PFSK-1 (cell line): ENCODE results near the gene PGA4.

Experiments used
- FOXP2 ChIP-seq: optimal IDR thresholded peaks from 2 replicates; pipeline ENCODE3; 2011; ENCODE audit warnings: borderline replicate concordance, control low read depth, inconsistent platforms; ENCODE audit not compliant: insufficient read depth; ENCODE audit errors: extremely low read length, extremely low read depth
- POLR2AphosphoS5 ChIP-seq: IDR thresholded peaks from 2 replicates; pipeline ENCODE4 v1.6.1; 2012; ENCODE audit warnings: low read depth, mild to moderate bottlenecking, control low read depth, low read length, moderate library complexity
- REST ChIP-seq, 2 experiments: IDR thresholded peaks; 2 replicates each; pipeline versions ENCODE4 v1.6.1 to v1.8.0; 2011 to 2012; ENCODE audit warnings: low read depth in 2 of 2, low read length in 2 of 2, control low read depth in 1 of 2, inconsistent platforms in 1 of 2, mild to moderate bottlenecking in 1 of 2, moderate library complexity in 1 of 2; ENCODE audit not compliant: insufficient read depth in 1 of 2
- SIN3A ChIP-seq: IDR thresholded peaks from 2 replicates; pipeline ENCODE4 v1.6.1; 2012; ENCODE audit warnings: mild to moderate bottlenecking, low read length, moderate library complexity, borderline replicate concordance; ENCODE audit not compliant: insufficient read depth
- TAF1 ChIP-seq: IDR thresholded peaks from 2 replicates; pipeline ENCODE4 v1.6.1; 2012; ENCODE audit warnings: low read length, control low read depth, borderline replicate concordance; ENCODE audit not compliant: insufficient read depth

PGA4 gene

GRCh38 chr11:61174949-61175348, 47.2 kb upstream of the PGA4 start:
- no peak for TF ChIP-seq FOXP2
- no peak for TF ChIP-seq SIN3A
- no peak for TF ChIP-seq TAF1
- TF ChIP-seq REST (IDR thresholded peaks at IDR 0.05; ENCODE audit: insufficient read depth in 1 of 2, low read depth in 2 of 2, low read length in 2 of 2), result no peak
- TF ChIP-seq POLR2AphosphoS5, result no peak

- no peak for TF ChIP-seq TAF1
- TF ChIP-seq POLR2AphosphoS5, result no peak
- TF ChIP-seq REST (IDR thresholded peaks at IDR 0.05; ENCODE audit: insufficient read depth in 1 of 2, low read depth in 2 of 2, low read length in 2 of 2), result no peak
- TF ChIP-seq FOXP2, result no peak
- no peak for TF ChIP-seq SIN3A
These were observed 45.7 kb upstream of the PGA4 start for GRCh38 chr11:61176446-61176845.

GRCh38 chr11:61181489-61181888, 40.7 kb upstream of the PGA4 start:
- no peak for TF ChIP-seq REST (IDR thresholded peaks at IDR 0.05; ENCODE audit: insufficient read depth in 1 of 2, low read depth in 2 of 2, low read length in 2 of 2)
- TF ChIP-seq POLR2AphosphoS5, result no peak
- TF ChIP-seq SIN3A, result no peak

- no peak for TF ChIP-seq REST (IDR thresholded peaks at IDR 0.05; ENCODE audit: insufficient read depth in 1 of 2, low read depth in 2 of 2, low read length in 2 of 2)
- no peak for TF ChIP-seq TAF1
- TF ChIP-seq POLR2AphosphoS5, result no peak
- no peak for TF ChIP-seq FOXP2
- no peak for TF ChIP-seq SIN3A
These were observed 38.5 kb upstream of the PGA4 start for GRCh38 chr11:61183645-61184044.

- no peak for TF ChIP-seq SIN3A
- TF ChIP-seq TAF1, result no peak
- no peak for TF ChIP-seq POLR2AphosphoS5
- no peak for TF ChIP-seq FOXP2
- no peak for TF ChIP-seq REST (IDR thresholded peaks at IDR 0.05; ENCODE audit: insufficient read depth in 1 of 2, low read depth in 2 of 2, low read length in 2 of 2)
These were observed 35.6 kb upstream of the PGA4 start for GRCh38 chr11:61186504-61186903.
